GM12878 (cell line): ENCODE measurements around the gene SMCO4. TPM values are rescaled to one million over a fixed set of nuclear protein-coding genes. Genes with fewer than 3 reads are reported as not detected.

Experiments
- ATAC-seq: fragments of 200-7000 bp; cut with Tn5 transposase; 3 replicates; pipeline ENCODE4 v1.9.1; 2020; ENCODE audit warnings: mild to moderate bottlenecking, moderate library complexity
- BruUV-seq: library from RNA; stranded (reverse); fragments of 400-500 nt; replicated peaks from 2 replicates; lab custom pipeline; 2021; lab: Mats Ljungman, UMichigan
- CTCF ChIA-PET: fragments of 300-600 bp; sonication (Branson Sonifier 250); formaldehyde crosslinking; extraction: SDS; loops from one replicate; lab custom pipeline; 2021; ENCODE audit warnings: inconsistent platforms; lab: Yijun Ruan, JAX
- POLR2A ChIA-PET: fragments of 350-600 bp; formaldehyde crosslinking; extraction: SDS; loops from one replicate; lab custom pipeline; 2021; ENCODE audit warnings: inconsistent platforms; lab: Charles Lee
- RAD21 ChIA-PET: fragments of 300-600 bp; sonication (Branson Sonifier 250); formaldehyde crosslinking; loops from one replicate; lab custom pipeline; 2023; ENCODE audit warnings: antibody characterized with exemption; ENCODE audit not compliant: unreplicated experiment; lab: Charles Lee
- SMC1A ChIA-PET: fragments of 300-600 bp; sonication (Branson Sonifier 250); formaldehyde crosslinking; loops from one replicate; lab custom pipeline; 2023; ENCODE audit not compliant: unreplicated experiment, uncharacterized antibody; lab: Charles Lee
- DNase-seq: peaks from one replicate; pipeline ENCODE4 v3.0.0-alpha.2; 2011; ENCODE audit warnings: low read depth, low spot score
- FAIRE-seq: peaks from 3 replicates; lab custom pipeline; 2011; peaks lifted over from hg19 to GRCh38; lab: Jason Lieb, UNC
- H2AFZ ChIP-seq: 2 replicates; pipeline ENCODE4 v1.6.0; 2011; ENCODE audit warnings: low read depth, low read length, control low read depth; ENCODE audit not compliant: control insufficient read depth
- H3K27ac ChIP-seq: 2 replicates; pipeline ENCODE4 v1.5.1; 2011; ENCODE audit warnings: control low read depth; ENCODE audit not compliant: control insufficient read depth, insufficient read depth
- H3K27me3 ChIP-seq, 2 experiments: replicated peaks in 1 of 2; 2 replicates each; pipeline versions ENCODE4 v1.6.0 to v1.6.1; 2011; ENCODE audit warnings: low read length in 1 of 2; ENCODE audit not compliant: control insufficient read depth in 2 of 2, insufficient read depth in 2 of 2
- H3K36me3 ChIP-seq, 2 experiments: 2 replicates each; pipeline ENCODE4 v1.5.1; 2011; ENCODE audit warnings: low read length in 1 of 2; ENCODE audit not compliant: control insufficient read depth in 2 of 2, insufficient read depth in 2 of 2
- H3K4me1 ChIP-seq: 2 replicates; pipeline ENCODE4 v1.6.1; 2011; ENCODE audit warnings: mild to moderate bottlenecking, low read length, moderate library complexity, mixed read lengths; ENCODE audit not compliant: control insufficient read depth, insufficient read depth
- H3K4me2 ChIP-seq: 2 replicates; pipeline ENCODE4 v1.6.0; 2011; ENCODE audit warnings: control low read depth; ENCODE audit not compliant: control insufficient read depth, insufficient read depth
- H3K4me3 ChIP-seq: fragments of 200-600 bp; sonication (generic); 2 replicates; pipeline ENCODE4 v1.5.1; 2016
- H3K79me2 ChIP-seq: 2 replicates; pipeline ENCODE4 v1.6.0; 2011; ENCODE audit warnings: low read length; ENCODE audit not compliant: control insufficient read depth, insufficient read depth
- H3K9ac ChIP-seq: 2 replicates; pipeline ENCODE4 v1.8.0; 2011; ENCODE audit warnings: low read length, control low read depth, mixed read lengths; ENCODE audit not compliant: control insufficient read depth, insufficient read depth
- H3K9me3 ChIP-seq: replicated peaks from 3 replicates; pipeline ENCODE4 v1.5.1; 2011; ENCODE audit warnings: mild to moderate bottlenecking, low read length; ENCODE audit not compliant: control insufficient read depth, insufficient read depth
- H4K20me1 ChIP-seq: 2 replicates; pipeline ENCODE4 v1.6.0; 2011; ENCODE audit not compliant: control insufficient read depth, insufficient read depth
- FOXM1 ChIP-seq: IDR thresholded peaks from 2 replicates; pipeline ENCODE4 v1.6.1; 2012; ENCODE audit warnings: low read depth, mild to moderate bottlenecking, inconsistent platforms, low read length, moderate library complexity
- KAT2A ChIP-seq: conservative IDR thresholded peaks from 2 replicates; pipeline ENCODE4 v1.6.1; 2011; ENCODE audit warnings: low read depth, low read length; ENCODE audit not compliant: control insufficient read depth
- NFXL1 ChIP-seq: fragments of 450-650 bp; IDR thresholded peaks from 2 replicates; pipeline ENCODE4 v1.6.1; 2017; ENCODE audit warnings: antibody characterized with exemption, mild to moderate bottlenecking, borderline replicate concordance
- NRF1 ChIP-seq: conservative IDR thresholded peaks from 2 replicates; pipeline ENCODE4 v1.6.1; 2011; ENCODE audit warnings: mild to moderate bottlenecking, low read depth, low read length, improper control_type of control experiment
- PAX8 ChIP-seq: fragments of 450-650 bp; IDR thresholded peaks from 2 replicates; pipeline ENCODE4 v1.6.1; 2017; ENCODE audit warnings: mild to moderate bottlenecking, moderate library complexity
- SIX5 ChIP-seq: IDR thresholded peaks from 2 replicates; pipeline ENCODE4 v1.6.1; 2011; ENCODE audit warnings: mild to moderate bottlenecking, low read depth, low read length, moderate library complexity; ENCODE audit not compliant: severe bottlenecking
- SMAD5 ChIP-seq: IDR thresholded peaks from 2 replicates; pipeline ENCODE4 v1.6.1; 2016; ENCODE audit warnings: antibody characterized with exemption, low read depth
- STAT1 ChIP-seq: fragments of 450-650 bp; conservative IDR thresholded peaks from 2 replicates; pipeline ENCODE4 v1.6.1; 2014; ENCODE audit warnings: antibody characterized with exemption, mild to moderate bottlenecking
- STAT3 ChIP-seq: IDR thresholded peaks from 2 replicates; pipeline ENCODE4 v1.6.1; 2011; ENCODE audit warnings: low read depth, low read length, improper control_type of control experiment
- YBX1 ChIP-seq: fragments of 450-650 bp; IDR thresholded peaks from 2 replicates; pipeline ENCODE4 v1.6.1; 2016; ENCODE audit warnings: antibody characterized with exemption
- ZSCAN29 ChIP-seq: fragments of 450-650 bp; IDR thresholded peaks from 2 replicates; pipeline ENCODE4 v1.6.1; 2017; ENCODE audit warnings: mild to moderate bottlenecking, moderate library complexity
- in situ Hi-C: fragments of 300-500 bp; cut with MboI; formaldehyde crosslinking; loops from 9 replicates; pipeline ENCODE4 v1.14.3; 2018; ENCODE audit warnings: mixed read lengths
- intact Hi-C: fragments of 100-400 bp; cut with micrococcal nuclease; formaldehyde crosslinking; loops from one replicate; pipeline ENCODE4 v1.14.2; 2022; ENCODE audit not compliant: unreplicated experiment
- polyA plus RNA-seq, 11 experiments: library from polyadenylated mRNA; depleted of rRNA in 4 of 11; unstranded in 6 of 11; stranded (reverse) in 5 of 11; fragments of >200 nt; fragmentation: Nextera tagmentation in 4 of 11; fragmentation: Illumina TruSeq in 1 of 11; extraction: Ambion mirVana in 4 of 11; extraction: Trizol in 1 of 11; gene quantifications; 1 replicate in 1 of 11; 2 replicates in 10 of 11; pipeline versions ENCODE4 v1.2.1 to v1.2.3, GENCODE V29; 2011 to 2016; ENCODE audit warnings: inconsistent platforms in 2 of 11, missing spikeins in 2 of 11, low read depth in 1 of 11
- total RNA-seq, 4 experiments: library from RNA; depleted of rRNA in 3 of 4; stranded (reverse); fragments of >200 nt in 3 of 4; fragmentation: Illumina TruSeq in 1 of 4; extraction: Trizol in 1 of 4; gene quantifications; 2 replicates each; pipeline versions ENCODE4 v1.2.1 to v1.2.3, GENCODE V29; 2013 to 2021
- TF ChIP-seq, protein P1 (sequence below): fragments of 450-650 bp; IDR thresholded peaks from 2 replicates; pipeline ENCODE4 v1.6.1; 2017; ENCODE audit warnings: borderline replicate concordance
- TF ChIP-seq, protein P2 (sequence below): fragments of 450-650 bp; IDR thresholded peaks from 2 replicates; pipeline ENCODE4 v1.6.1; 2017; ENCODE audit warnings: mild to moderate bottlenecking, moderate library complexity
- TF ChIP-seq, protein P3 (sequence below): IDR thresholded peaks from 2 replicates; pipeline ENCODE4 v1.6.1; 2012; ENCODE audit warnings: low read depth, low read length, improper control_type of control experiment
- TF ChIP-seq, protein P4 (sequence below): IDR thresholded peaks from 2 replicates; pipeline ENCODE4 v1.6.1; 2012; ENCODE audit warnings: low read depth, low read length, improper control_type of control experiment

The SMCO4 gene
- total and polyA plus RNA-seq, 10 of the 15 experiments (the other 5 are each of a cell fraction or from before 2014, with no cell fraction given) = 3.6 to 59.9 (median 27.9) TPM

DNA sequence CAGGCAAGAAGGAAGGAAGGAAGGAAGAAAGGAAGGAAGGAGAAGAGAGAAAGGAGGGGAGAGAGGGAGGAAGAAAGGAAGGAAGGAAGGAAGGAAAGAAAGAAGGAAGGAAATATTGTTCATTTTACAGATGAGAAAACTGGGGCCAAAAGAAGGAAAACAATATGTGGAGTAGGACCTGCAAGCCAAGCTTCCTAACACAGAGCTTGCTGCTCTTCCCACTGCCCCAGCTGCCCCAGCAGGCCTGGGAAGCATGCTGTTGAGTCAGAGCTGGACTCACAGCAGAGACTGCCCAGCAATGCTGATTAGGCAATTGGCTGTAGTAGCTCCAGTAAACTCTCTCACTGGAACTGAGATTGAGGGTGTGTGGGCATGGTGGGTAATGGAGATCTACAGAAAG, 42.6 kb upstream of the SMCO4 start:
- Histone ChIP-seq H3K4me3 (no peak overlapping the region), H3K27me3 (no peaks in the 10 kb centered on the region), H3K36me3 (no peaks in the 10 kb centered on the region), H4K20me1 (no peaks in the 10 kb centered on the region), H3K4me1 (no peaks in the 10 kb centered on the region), H3K9me3 (no peaks in the 10 kb centered on the region), H3K27ac (no peak overlapping the region), H3K9ac (no peak overlapping the region), H2AFZ (no peak overlapping the region), H3K4me2 (no peak overlapping the region), H3K79me2 (no peaks in the 10 kb centered on the region)
- SMC1A ChIA-PET = no interaction called here
- intact Hi-C loops (no loop called here), in situ Hi-C loops (no loop called here)
- no peak for ATAC-seq
- RAD21 ChIA-PET = interaction anchor here (0.7 kb wide), 1 partner anchor 225 kb away, joined by 3 read pairs; no protein-coding TSS in a partner anchor
- DNase-seq = no peak
- TF ChIP-seq ZSCAN29 (no peak), STAT3 (no peak), PAX8 (no peak), SIX5 (no peak), SMAD5 (no peak), STAT1 (no peak), KAT2A (no peak), YBX1 (no peak), NFXL1 (no peak), FOXM1 (no peak), NRF1 (no peak)
- TF ChIP-seq, protein P1, sequence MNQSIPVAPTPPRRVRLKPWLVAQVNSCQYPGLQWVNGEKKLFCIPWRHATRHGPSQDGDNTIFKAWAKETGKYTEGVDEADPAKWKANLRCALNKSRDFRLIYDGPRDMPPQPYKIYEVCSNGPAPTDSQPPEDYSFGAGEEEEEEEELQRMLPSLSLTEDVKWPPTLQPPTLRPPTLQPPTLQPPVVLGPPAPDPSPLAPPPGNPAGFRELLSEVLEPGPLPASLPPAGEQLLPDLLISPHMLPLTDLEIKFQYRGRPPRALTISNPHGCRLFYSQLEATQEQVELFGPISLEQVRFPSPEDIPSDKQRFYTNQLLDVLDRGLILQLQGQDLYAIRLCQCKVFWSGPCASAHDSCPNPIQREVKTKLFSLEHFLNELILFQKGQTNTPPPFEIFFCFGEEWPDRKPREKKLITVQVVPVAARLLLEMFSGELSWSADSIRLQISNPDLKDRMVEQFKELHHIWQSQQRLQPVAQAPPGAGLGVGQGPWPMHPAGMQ = no peak
- TF ChIP-seq, protein P2, sequence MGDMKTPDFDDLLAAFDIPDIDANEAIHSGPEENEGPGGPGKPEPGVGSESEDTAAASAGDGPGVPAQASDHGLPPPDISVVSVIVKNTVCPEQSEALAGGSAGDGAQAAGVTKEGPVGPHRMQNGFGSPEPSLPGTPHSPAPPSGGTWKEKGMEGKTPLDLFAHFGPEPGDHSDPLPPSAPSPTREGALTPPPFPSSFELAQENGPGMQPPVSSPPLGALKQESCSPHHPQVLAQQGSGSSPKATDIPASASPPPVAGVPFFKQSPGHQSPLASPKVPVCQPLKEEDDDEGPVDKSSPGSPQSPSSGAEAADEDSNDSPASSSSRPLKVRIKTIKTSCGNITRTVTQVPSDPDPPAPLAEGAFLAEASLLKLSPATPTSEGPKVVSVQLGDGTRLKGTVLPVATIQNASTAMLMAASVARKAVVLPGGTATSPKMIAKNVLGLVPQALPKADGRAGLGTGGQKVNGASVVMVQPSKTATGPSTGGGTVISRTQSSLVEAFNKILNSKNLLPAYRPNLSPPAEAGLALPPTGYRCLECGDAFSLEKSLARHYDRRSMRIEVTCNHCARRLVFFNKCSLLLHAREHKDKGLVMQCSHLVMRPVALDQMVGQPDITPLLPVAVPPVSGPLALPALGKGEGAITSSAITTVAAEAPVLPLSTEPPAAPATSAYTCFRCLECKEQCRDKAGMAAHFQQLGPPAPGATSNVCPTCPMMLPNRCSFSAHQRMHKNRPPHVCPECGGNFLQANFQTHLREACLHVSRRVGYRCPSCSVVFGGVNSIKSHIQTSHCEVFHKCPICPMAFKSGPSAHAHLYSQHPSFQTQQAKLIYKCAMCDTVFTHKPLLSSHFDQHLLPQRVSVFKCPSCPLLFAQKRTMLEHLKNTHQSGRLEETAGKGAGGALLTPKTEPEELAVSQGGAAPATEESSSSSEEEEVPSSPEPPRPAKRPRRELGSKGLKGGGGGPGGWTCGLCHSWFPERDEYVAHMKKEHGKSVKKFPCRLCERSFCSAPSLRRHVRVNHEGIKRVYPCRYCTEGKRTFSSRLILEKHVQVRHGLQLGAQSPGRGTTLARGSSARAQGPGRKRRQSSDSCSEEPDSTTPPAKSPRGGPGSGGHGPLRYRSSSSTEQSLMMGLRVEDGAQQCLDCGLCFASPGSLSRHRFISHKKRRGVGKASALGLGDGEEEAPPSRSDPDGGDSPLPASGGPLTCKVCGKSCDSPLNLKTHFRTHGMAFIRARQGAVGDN = no peak
- TF ChIP-seq, protein P3, sequence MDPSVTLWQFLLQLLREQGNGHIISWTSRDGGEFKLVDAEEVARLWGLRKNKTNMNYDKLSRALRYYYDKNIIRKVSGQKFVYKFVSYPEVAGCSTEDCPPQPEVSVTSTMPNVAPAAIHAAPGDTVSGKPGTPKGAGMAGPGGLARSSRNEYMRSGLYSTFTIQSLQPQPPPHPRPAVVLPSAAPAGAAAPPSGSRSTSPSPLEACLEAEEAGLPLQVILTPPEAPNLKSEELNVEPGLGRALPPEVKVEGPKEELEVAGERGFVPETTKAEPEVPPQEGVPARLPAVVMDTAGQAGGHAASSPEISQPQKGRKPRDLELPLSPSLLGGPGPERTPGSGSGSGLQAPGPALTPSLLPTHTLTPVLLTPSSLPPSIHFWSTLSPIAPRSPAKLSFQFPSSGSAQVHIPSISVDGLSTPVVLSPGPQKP = no peak
- TF ChIP-seq, protein P4, sequence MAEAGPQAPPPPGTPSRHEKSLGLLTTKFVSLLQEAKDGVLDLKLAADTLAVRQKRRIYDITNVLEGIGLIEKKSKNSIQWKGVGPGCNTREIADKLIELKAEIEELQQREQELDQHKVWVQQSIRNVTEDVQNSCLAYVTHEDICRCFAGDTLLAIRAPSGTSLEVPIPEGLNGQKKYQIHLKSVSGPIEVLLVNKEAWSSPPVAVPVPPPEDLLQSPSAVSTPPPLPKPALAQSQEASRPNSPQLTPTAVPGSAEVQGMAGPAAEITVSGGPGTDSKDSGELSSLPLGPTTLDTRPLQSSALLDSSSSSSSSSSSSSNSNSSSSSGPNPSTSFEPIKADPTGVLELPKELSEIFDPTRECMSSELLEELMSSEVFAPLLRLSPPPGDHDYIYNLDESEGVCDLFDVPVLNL = no peak
- POLR2A ChIA-PET = no interaction called here
- CTCF ChIA-PET = interaction anchor here (1.4 kb wide), 1 partner anchor 67 kb away, joined by 4 read pairs; no protein-coding TSS in a partner anchor
- BruUV-seq = no TSS peak
- FAIRE-seq = no peak
